ENCODE data around the gene MARCKS.
A peak's percentile ranks its signal among the peaks of the same experiment; 100 is the strongest.

The MARCKS gene

GRCh38 chr6:113856625-113857555, at the start of gene MARCKS:
Gene MARCKS, plus strand, starts transcription at chr6:113857345. Its CDS starts 401 bp downstream, at chr6:113857746.
- peak; percentile 46 for DNase-seq

- DNase-seq: no peak
Observed at GRCh38 chr6:113809826-113810225, 47.3 kb upstream of the MARCKS start.

GRCh38 chr6:113813142-113813541, 44.0 kb upstream of the MARCKS start:
- DNase-seq: no peak

- no peak for DNase-seq
Observed at GRCh38 chr6:113818578-113818977, 38.6 kb upstream of the MARCKS start.

GRCh38 chr6:113819169-113819830, 37.8 kb upstream of the MARCKS start:
- no peak for DNase-seq

- DNase-seq: no peak
Observed at GRCh38 chr6:113820761-113821160, 36.4 kb upstream of the MARCKS start.

- no peak for DNase-seq
Observed at GRCh38 chr6:113821445-113821844, 35.7 kb upstream of the MARCKS start.

GRCh38 chr6:113823916-113824315, 33.2 kb upstream of the MARCKS start:
- no peak for DNase-seq

GRCh38 chr6:113824411-113824810, 32.7 kb upstream of the MARCKS start:
- no peak for DNase-seq

GRCh38 chr6:113824866-113825265, 32.3 kb upstream of the MARCKS start:
- no peak for DNase-seq

- DNase-seq: no peak
Observed at GRCh38 chr6:113825781-113826180, 31.4 kb upstream of the MARCKS start.

GRCh38 chr6:113828984-113829695, 28.0 kb upstream of the MARCKS start:
- no peak for DNase-seq

GRCh38 chr6:113829696-113830045, 27.5 kb upstream of the MARCKS start:
- no peak for DNase-seq

GRCh38 chr6:113830140-113830539, 27.0 kb upstream of the MARCKS start:
- no peak for DNase-seq

- DNase-seq: no peak
Observed at GRCh38 chr6:113833537-113833936, 23.6 kb upstream of the MARCKS start.

- DNase-seq: no peak
Observed at GRCh38 chr6:113837170-113837569, 20.0 kb upstream of the MARCKS start.

- no peak for DNase-seq
Observed at GRCh38 chr6:113842165-113842564, 15.0 kb upstream of the MARCKS start.

GRCh38 chr6:113843500-113844073, 13.6 kb upstream of the MARCKS start:
- no peak for DNase-seq

GRCh38 chr6:113846577-113846976, 10.6 kb upstream of the MARCKS start:
- DNase-seq: no peak

- DNase-seq: no peak
Observed at GRCh38 chr6:113847447-113847846, 9.7 kb upstream of the MARCKS start.

- DNase-seq: no peak
Observed at GRCh38 chr6:113848280-113848679, 8.9 kb upstream of the MARCKS start.

- DNase-seq: no peak
Observed at GRCh38 chr6:113848811-113849210, 8.3 kb upstream of the MARCKS start.

GRCh38 chr6:113853252-113853651, 3.9 kb upstream of the MARCKS start:
- DNase-seq: no peak

Data from stimulated activated CD4-positive, alpha-beta T cell treated with anti-CD3 and anti-CD28 coated beads, Interleukin-4, amount 100 ng/mL, for 1 hour (primary cell).